GM20431 (cell line): ENCODE measurements around the gene IL22RA2.

Experiments used
- in situ Hi-C: fragments of 300-500 bp; cut with MseI, MboI; formaldehyde crosslinking; loops from one replicate; pipeline ENCODE4 v1.15.0; 2020; ENCODE audit warnings: low sequenced_read_pairs; ENCODE audit not compliant: unreplicated experiment

IL22RA2 gene

DNA sequence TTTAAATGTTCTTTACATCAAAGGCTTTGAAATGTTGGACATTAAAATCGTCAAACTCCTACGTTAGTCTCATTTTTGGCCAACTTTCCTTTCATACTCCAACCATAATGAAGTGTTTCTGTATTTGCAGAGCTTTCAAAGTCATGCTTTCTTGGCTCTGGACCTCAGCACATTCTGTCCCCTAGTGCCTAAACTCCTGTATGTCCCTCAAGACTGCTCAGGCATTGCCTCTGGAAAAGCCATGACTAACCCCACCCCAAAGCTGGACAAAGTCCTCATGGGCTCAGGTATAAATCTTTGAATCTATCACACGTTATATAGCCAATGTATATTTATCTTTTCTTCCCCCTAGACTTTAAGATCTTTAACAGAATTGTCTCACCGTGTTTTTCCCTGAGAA lies 26.8 kb upstream of the IL22RA2 start:
- in situ Hi-C loops, result no loop called here

DNA sequence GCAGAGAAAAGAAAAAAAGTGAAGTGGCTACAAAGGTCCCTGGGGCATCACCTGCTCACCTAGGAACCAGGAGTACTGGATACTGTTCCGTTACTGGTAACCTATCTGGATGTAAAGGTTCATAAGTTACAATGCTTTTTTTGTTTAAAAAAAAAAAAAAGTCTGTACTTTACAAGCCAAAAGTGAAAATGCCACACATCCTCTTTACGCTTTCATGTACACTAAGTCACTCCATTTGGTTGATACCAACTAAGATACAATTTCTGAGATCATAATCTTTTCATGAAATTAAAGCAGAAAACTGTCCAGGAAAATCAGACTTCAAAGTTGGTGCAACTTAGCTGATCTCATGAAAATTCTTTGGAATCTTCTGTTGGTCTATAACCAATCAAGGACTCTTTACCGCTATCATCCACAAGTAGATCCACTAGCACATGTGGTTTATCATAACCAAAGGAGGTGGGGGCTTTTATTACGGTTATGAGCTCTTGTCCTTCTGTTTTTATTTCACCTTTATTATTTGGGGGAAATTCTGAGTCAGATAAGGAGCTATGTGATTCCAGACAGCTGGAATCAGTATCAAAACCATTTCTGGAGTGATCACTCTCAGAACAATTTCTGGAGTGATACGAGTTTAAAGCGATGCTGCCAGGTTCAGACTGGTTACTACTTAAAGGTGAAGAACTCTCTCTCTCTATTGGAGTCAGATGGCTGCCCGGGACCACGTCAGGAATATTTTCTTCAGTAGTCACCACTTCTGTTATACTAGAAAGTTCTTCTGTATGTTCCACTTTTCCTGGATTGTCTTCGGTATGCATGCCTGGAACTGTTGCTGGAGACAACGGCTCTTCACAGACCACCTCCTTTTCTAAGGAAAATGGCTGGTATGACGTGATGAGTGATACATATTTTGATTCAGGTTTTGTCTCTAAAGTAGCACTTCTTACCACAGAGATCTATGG lies 24.5 kb upstream of the IL22RA2 start:
- in situ Hi-C loops, result no loop called here

DNA sequence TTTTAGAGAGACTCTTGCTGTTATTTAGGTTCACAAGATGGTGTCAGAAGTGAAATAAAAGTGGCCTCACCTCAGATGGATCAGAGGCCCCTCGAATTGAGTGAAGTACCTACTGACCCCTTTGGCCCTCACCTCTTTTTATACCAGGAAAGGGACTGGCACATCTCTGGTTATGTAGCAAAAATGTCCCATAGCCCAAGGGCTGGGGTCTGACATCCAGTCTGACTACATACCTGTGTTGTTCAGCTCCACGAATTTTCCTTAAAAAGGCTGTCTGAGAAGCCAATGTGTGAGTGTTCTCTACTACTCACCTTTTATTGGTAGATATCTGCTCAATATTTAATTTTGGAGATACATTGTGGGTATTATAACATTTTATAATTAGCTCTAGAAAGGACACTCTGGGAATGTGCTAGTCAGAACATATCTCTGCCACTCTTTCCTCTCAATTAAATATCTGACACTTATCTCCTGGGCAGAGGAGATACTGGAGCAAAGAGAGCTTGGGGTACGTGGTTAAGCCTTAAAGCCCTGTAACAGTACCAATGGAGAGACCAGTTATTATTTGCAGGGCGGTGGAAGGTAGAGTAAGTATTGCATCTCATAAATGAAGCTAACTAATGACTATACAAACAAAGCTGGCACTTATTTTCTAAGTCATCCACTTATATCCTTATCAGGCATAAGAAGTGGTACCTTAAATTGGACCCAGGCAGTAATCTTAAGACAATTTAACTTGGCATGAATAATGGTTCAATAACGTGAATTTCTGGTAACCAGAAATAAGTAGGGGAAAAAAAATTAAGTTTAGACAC lies 20.0 kb upstream of the IL22RA2 start:
- in situ Hi-C loops, result no loop called here

DNA sequence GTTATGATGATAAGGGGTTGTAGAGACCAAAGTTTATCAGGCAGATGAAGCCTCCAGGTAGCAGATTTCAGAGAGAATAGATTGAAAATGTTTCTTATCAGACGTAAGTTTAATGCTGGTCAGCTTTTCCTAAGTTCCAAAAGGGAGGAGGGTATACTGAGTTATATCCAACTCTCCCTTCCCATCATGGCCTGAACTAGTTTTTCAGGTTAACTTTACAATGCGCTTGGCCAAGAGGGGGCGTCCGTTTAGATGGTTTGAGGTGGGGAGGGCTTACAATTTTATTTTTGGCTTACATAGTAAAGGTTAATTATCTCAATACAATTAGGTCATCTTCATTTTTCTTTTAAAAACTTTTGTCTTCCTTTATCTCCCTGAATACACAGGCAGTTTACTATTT lies 19.4 kb upstream of the IL22RA2 start:
- in situ Hi-C loops, result no loop called here

DNA sequence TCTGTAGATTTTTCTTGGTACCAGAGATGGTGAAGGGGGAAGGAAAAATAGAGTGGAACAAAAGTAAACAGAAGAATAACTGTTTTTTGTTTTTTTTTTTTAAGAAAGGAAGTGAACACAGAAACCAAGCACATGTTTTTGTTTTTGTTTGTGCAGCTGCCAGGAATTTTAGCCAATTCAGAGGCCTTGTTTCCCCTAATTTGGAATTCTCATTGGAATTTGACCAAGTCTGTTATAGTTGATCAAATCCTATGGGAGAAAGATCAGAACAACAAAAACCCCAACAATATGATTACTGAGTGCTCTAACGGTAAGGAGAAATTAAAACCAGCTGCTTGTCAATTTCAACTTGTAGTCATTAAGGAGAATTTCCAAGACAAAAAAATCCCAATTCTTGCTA lies 18.2 kb upstream of the IL22RA2 start:
- in situ Hi-C loops, result no loop called here

DNA sequence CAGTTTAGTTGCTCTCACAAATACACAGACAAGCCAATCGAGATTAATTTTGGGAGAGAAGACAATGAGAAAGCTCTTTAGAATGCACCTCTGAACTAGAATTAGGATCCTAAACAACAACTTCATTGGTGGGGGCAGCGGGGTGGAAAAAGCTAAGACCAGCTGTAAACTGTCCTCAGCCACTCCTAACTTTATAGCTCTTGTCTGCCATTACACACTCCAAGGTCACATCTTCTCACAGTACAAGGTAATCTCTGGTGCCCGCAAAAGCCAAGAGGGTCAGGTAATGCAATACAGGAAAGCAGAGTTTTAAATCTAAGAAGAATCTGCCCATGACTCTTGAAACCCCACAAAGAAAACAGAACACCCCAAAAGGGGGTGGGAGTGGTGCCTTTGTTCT lies 17.8 kb upstream of the IL22RA2 start:
- in situ Hi-C loops, result no loop called here

DNA sequence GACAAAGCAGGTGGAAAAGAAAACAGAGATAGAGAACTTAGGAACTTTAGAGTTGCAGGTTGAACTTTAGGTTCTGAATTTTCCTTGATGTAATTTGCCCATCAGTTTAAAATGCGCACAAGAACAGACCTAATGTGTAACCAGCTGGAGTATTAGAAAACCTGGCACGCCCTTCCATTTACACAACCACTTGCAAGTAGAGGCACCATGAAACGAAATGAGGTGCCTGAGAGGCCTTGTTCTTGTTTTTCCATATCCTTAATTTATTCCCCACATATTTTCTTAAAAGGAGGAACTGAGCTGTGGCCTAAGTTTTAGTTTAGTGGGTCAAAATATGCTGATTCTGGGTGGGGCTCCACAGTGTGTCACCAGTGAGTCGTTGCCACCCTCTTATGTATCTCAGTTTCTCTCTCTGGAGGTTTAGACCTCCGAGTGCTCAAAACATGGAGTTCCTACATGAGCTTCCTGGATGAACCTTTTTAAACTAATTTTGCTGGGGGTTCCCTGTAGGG lies 17.2 kb upstream of the IL22RA2 start:
- in situ Hi-C loops, result no loop called here

DNA sequence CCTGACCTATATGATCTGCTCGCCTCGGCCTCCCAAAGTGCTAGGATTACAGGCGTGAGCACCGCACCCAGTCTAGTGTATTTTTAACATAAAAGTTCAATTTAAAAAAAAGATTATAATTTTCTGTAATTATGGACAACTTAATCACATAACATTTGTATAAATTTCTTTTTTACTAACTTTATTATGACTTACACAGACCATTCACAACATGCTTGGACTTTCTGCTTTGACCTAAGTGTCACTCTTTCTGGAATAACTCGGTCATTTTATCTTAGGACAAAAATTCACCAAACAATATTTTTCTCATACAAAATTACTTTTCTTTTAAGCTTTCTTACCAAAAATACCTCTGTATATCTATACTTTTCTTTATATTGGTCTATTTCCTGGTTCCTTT lies 15.4 kb upstream of the IL22RA2 start:
- in situ Hi-C loops, result no loop called here

DNA sequence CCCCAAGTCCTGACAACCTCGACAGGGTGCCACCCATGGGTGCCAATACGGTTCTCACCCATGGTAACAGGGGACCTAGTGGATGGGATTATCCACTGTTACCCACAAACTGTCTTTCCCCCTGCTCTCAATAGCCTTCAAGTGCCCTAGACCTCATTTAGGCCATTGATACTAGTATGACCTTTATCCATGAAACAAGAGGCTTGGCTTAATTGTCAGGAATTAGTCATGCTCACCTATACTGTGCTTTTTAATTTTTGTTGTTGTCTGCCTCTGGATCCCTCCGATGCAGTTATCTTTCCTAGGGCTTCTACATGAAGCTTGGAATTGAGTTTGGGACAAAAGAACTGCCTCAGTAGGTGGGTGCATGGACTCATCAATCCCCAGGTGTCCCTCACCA lies 11.8 kb upstream of the IL22RA2 start:
- in situ Hi-C loops, result no loop called here

DNA sequence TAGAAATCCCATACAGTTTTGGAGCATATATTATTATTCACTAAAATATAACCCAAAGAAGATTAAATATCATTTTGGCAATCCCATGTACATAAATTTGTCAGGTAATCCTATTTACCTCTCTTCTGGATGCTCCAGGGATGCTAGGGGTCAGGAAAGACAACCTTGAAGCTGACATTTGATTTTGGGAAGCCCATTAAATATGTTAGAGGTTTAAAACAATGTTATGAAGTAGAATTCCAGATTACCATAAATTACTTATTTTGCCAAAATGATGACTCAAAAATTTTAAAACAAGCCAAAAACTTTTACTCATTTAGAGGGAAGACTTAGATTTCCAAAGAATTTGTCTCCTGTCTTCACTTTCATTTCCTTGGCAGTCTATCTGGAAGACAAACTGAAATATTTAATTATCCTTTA lies 9.2 kb upstream of the IL22RA2 start:
- in situ Hi-C loops, result no loop called here

DNA sequence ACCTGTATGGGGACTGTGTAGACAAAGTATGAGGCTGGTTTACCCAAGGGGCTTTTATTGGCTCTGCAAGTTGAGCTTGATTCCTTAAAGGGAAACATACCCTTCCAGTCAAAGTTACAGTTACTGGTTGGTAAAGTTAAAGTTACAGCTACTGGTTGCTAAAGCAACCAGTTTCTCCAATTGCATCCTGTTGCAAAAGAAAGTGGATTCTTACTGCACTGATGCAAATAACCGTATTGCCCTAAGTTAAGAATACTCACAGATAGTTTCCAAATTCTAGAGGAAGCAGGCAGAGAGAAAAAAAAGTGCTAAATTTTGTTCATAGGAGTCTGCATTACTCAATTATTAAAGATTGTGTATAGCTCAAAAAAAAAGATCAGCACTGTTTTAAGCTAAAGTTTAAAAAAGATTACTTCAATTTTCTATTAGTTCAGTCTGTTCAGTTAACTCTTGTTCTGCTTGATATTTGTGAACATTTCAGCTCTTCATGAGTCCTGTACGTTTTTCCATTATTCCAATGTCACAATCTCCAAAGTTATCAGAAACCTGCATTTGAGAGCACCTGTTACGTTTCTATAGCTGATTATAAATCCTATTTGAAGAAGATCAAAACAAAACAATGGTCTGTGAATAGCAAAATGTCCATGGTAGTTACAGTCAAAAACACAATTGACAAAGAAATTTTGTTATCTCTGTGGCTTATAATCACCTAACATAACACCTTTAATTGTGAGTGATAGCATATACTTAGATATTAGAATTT lies 8.6 kb upstream of the IL22RA2 start:
- in situ Hi-C loops, result no loop called here

DNA sequence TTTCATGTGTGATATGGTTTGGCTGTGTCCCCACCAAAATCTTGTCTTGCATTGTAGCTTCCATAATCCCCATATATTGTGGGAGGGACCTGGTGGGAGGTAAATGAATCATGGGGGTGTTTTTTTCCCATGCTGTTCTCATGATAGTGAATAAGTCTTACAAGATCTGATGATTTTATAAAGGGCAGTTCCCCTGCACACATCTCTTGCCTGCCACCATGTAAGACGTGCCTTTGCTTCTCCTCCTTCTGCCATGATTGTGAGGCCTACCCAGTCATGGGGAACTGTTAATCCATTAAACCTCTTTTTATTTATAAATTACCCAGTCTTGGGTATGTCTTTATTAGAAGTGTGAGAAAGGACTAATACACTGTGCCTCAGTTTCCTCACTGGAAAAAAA lies 4.2 kb upstream of the IL22RA2 start:
- in situ Hi-C loops, result no loop called here

DNA sequence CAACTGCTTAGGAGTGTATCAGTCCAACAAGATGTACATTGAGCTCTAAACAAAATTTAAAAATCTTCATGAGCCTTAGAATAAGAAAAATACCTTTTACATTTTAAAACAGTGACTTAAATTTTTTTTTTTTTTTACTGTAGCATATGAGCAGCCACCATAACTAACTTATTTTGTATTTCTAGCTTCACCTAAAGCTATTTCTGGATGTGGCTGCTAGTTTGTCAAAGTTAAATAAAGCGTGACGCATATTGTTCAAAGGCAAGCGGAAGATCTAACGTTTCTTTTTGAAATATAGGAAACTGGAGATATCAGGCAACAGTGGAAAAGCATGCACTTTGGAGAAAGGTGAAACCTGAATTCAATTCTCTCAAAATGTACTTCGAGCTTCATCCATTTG lies 3.3 kb upstream of the IL22RA2 start:
- in situ Hi-C loops, result no loop called here

DNA sequence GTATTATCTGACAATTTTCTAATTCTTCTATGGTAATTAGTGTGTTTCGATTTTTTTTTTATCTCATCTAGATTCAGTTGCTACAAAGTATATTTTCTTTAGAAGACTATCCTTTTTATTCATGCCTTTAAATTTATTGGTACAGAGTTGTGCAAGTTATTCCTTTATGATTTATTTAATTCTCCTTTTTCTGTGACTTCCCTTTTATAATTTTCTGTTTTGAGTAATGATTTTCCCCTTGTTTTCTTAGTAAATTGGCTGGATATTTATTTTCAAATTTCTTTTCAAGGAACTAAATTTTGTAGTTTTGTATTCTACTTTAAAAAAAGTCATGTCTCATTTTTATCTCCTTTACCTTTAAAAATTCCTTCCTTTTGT lies 2.4 kb upstream of the IL22RA2 start:
- in situ Hi-C loops, result no loop called here

DNA sequence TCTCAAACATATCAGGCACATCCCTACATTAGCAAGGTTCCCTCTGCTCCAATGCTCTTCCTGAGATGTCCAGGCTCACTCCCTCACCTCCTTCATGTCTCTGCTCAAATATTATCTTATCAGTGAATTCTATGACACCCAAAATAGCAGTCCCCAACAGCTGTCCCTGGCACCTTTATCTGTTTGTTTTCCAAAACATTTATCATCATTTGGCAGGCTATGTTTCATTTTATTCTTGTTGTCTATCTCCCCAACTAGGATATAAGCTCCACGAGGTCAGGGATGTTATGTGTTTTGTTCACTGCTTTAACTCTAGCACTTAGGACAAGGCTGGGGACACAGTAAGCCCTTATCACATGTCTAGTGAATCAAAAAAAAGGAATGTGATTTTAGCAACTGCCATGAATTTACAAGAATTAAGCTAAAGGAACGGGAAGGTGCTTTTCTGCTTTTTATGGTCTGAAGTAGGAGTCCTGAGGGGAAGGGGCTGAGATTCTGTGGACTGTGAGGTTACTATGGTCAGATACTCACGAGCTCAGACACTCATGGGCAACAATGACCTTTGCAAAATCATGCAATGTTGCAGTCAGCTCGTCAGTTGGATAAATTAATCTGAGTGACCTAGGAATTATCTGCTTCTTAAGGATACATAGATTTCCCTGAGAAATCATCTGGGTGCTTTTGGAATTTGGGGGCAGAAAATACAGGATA lies 1.9 kb upstream of the IL22RA2 start:
- in situ Hi-C loops, result no loop called here

DNA sequence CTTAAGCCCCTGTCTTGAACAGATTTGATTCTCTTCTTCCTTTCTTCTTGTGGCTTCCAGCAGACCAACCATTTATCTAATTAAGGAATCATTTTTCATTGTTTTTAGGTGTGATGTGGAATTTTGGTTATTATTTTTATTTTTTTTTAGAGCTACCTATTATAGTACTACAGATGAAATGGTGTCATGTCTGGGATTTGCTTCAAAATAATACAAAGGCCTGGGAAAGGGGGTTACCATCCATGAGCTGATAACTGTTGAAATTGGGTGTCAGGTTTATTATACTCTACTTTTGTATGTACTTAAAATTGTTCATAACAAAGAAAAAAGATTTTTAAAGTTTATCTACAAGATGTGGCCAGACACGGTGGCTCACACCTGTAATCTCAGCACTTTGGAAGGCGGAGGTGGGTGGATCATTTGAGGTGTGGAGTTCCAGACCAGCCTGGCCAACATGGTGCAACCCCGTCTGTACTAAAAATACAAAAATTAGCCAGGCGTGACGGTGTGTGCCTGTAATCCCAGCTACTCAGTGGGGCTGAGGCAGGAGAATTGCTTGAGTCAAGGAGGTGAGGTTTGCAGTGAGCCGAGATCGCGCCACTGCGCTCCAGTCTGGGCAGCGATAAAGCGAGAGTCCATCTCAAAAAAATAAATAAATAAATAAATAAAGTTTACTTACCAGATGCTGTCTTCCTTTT lies 561 bp downstream of the IL22RA2 start:
- in situ Hi-C loops, result no loop called here

DNA sequence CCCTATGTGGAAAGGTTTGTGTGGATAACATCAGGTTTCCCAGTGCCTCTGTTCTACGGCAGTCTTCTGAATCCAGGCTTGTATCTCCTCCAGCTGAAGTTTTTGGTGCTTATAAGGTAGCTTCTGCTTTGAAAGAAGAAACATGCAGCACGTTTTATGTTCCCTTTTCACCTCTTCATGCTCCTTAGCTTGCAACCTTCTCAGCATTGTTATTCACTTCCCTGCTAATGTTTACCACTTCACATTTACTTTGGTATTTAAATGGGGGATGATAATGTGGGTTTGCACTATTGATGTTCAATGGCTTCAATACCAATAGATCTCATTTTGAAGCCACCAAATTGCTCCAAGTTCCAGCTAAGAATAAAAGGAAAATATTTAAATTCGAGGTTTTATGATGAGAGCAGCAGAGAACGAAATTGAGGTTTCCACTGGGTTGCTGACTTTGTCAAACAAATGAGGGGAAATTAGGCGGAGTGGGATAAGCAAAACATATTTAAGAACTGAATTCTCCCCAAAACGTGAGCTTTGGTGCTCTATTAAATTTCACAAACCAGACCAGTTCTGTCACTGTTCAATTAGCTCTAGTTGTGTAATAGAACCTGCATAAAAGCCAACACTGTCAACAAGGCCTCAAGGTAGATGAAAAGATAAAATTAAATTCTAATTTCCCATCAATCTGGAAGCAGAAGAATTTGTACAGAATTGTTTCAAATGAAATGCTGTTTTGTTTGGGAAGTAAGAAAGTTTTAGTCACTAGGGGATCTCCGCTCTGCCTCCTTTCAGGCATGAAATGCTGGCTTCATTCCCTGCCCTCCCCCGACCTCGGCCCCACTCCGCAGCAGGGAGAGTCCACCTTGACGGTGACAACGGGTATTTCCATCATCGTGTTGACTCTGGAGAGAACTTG lies 1.4 kb downstream of the IL22RA2 start:
- in situ Hi-C loops, result no loop called here

DNA sequence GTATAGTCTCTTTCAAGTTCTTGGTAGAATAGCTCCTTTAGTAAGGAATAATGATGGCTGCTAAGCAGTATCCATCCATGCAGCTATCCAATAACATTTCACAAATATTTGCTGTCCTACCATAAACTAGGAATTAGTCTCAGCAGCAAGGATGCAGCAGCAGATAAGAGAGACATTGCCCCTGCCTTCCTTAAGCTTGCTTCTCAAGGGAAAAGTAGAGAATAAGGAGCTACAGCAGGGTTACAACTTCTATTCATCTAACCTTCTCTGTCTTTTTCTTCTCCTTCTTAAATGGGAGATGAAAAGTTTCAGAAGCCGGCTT lies 2.4 kb downstream of the IL22RA2 start:
- in situ Hi-C loops, result no loop called here
